HepG2 (cell line): ENCODE measurements around the gene C4orf33. TPM values are rescaled to one million over a fixed set of nuclear protein-coding genes. Genes with fewer than 3 reads are reported as not detected.

ENCODE experiments used
- ATAC-seq: fragments of 200-7000 bp; cut with Tn5 transposase; 3 replicates; pipeline ENCODE4 v1.9.1; 2020; ENCODE audit warnings: mild to moderate bottlenecking, moderate library complexity
- BruUV-seq: library from RNA; stranded (reverse); fragments of 400-500 nt; replicated peaks from 2 replicates; lab custom pipeline; 2021; lab: Mats Ljungman, UMichigan
- CTCF ChIA-PET: fragments of 300-600 bp; formaldehyde crosslinking; extraction: SDS; loops from one replicate; lab custom pipeline; 2021; ENCODE audit warnings: low total read pairs, inconsistent platforms, low intra/inter-chr PET ratio; lab: Yijun Ruan, JAX
- POLR2A ChIA-PET: fragments of 350-600 bp; sonication (Branson Sonifier 250); formaldehyde crosslinking; loops from one replicate; lab custom pipeline; 2020; ENCODE audit warnings: antibody characterized with exemption, inconsistent platforms; lab: Yijun Ruan, JAX
- DNase-seq: peaks from one replicate; pipeline ENCODE4 v3.0.0-alpha.2; 2015; ENCODE audit warnings: low spot score
- FAIRE-seq: peaks from 3 replicates; lab custom pipeline; 2011; peaks lifted over from hg19 to GRCh38; lab: Jason Lieb, UNC
- H2AFZ ChIP-seq: one replicate; pipeline ENCODE4 v1.6.1; 2011; ENCODE audit warnings: low read length, inconsistent platforms
- H3K27ac ChIP-seq: fragments of 300-600 bp; 3 replicates; pipeline ENCODE4 v1.8.0; 2011; ENCODE audit warnings: mixed run types, mild to moderate bottlenecking, mixed read lengths, low read length, inconsistent platforms; ENCODE audit not compliant: insufficient read depth; ENCODE audit errors: extremely low read length
- H3K27me3 ChIP-seq, 2 experiments: fragments of 200-600 bp in 1 of 2; 2 replicates in 1 of 2; 3 replicates in 1 of 2; pipeline versions ENCODE4 v1.6.0 to v1.8.0; 2011; ENCODE audit warnings: low read length in 2 of 2, mild to moderate bottlenecking in 2 of 2, moderate library complexity in 2 of 2, inconsistent platforms in 1 of 2; ENCODE audit not compliant: insufficient read depth in 2 of 2, control insufficient read depth in 1 of 2
- H3K36me3 ChIP-seq, 2 experiments: fragments of 200-600 bp in 1 of 2; replicated peaks in 1 of 2; 2 replicates in 1 of 2; 3 replicates in 1 of 2; pipeline versions ENCODE4 v1.5.1 to v1.8.0; 2011; ENCODE audit warnings: low read length in 2 of 2, inconsistent platforms in 1 of 2; ENCODE audit not compliant: insufficient read depth in 2 of 2, control insufficient read depth in 1 of 2
- H3K4me1 ChIP-seq: 2 replicates; pipeline ENCODE4 v1.5.1; 2012; ENCODE audit warnings: low read length, inconsistent platforms; ENCODE audit not compliant: insufficient read depth
- H3K4me2 ChIP-seq: 2 replicates; pipeline ENCODE4 v1.6.0; 2011; ENCODE audit warnings: low read depth, low read length, inconsistent platforms
- H3K4me3 ChIP-seq, 3 experiments: fragments of 200-600 bp in 1 of 3; sonication (generic), shearing (Covaris generic) in 1 of 3; replicated peaks in 1 of 3; 2 replicates each; pipeline ENCODE4 v1.5.1; 2011 to 2016; ENCODE audit warnings: low read length in 3 of 3, inconsistent platforms in 2 of 3, low read depth in 2 of 3, mild to moderate bottlenecking in 2 of 3, control low read depth in 1 of 3, mixed read lengths in 1 of 3; ENCODE audit not compliant: insufficient read depth in 1 of 3
- H3K79me2 ChIP-seq: one replicate; pipeline ENCODE4 v1.6.1; 2011; ENCODE audit warnings: low read length, inconsistent platforms; ENCODE audit not compliant: insufficient read depth
- H3K9ac ChIP-seq: 2 replicates; pipeline ENCODE4 v1.6.0; 2011; ENCODE audit warnings: mild to moderate bottlenecking, low read depth, low read length, inconsistent platforms; ENCODE audit not compliant: insufficient read depth
- H3K9me3 ChIP-seq: 2 replicates; pipeline ENCODE4 v1.5.1; 2012; ENCODE audit warnings: mild to moderate bottlenecking, low read length
- H4K20me1 ChIP-seq: 2 replicates; pipeline ENCODE4 v1.6.0; 2011; ENCODE audit warnings: inconsistent platforms, mild to moderate bottlenecking, low read length, moderate library complexity; ENCODE audit not compliant: insufficient read depth
- ARNT ChIP-seq: fragments of 450-650 bp; IDR thresholded peaks from 2 replicates; pipeline ENCODE4 v1.6.1; 2017
- KDM1A ChIP-seq: IDR thresholded peaks from 2 replicates; pipeline ENCODE4 v1.6.1; 2016; ENCODE audit warnings: missing compliant biosample characterization
- NBN ChIP-seq: fragments of 450-650 bp; conservative IDR thresholded peaks from 2 replicates; pipeline ENCODE4 v1.6.1; 2017
- NCOA5 ChIP-seq: sonication (generic); formaldehyde crosslinking; IDR thresholded peaks from 2 replicates; pipeline ENCODE4 v1.4.0; 2020; ENCODE audit warnings: missing genetic modification reagents
- ZNF12 ChIP-seq: sonication (generic); formaldehyde crosslinking; IDR thresholded peaks from 2 replicates; pipeline ENCODE4 v1.5.0; 2020; ENCODE audit warnings: missing genetic modification reagents
- ZNF121 ChIP-seq: sonication (generic); formaldehyde crosslinking; IDR thresholded peaks from 2 replicates; pipeline ENCODE4 v1.5.0; 2020; ENCODE audit warnings: mild to moderate bottlenecking, missing genetic modification reagents
- ZNF224 ChIP-seq: sonication (generic); formaldehyde crosslinking; IDR thresholded peaks from 2 replicates; pipeline ENCODE4 v1.5.0; 2020; ENCODE audit warnings: mild to moderate bottlenecking, missing genetic modification reagents
- ZNF563 ChIP-seq: sonication (generic); formaldehyde crosslinking; IDR thresholded peaks from 2 replicates; pipeline ENCODE4 v1.8.0; 2022; ENCODE audit warnings: mild to moderate bottlenecking, moderate library complexity, missing genetic modification reagents
- ZNF709 ChIP-seq: sonication (generic); formaldehyde crosslinking; IDR thresholded peaks from 2 replicates; pipeline ENCODE4 v1.5.0; 2020; ENCODE audit warnings: mild to moderate bottlenecking, missing genetic modification reagents
- ZNF713 ChIP-seq: sonication (generic); formaldehyde crosslinking; IDR thresholded peaks from 2 replicates; pipeline ENCODE4 v1.4.0; 2020; ENCODE audit warnings: mild to moderate bottlenecking, missing genetic modification reagents
- WGBS: methylation state at CpG from one replicate; pipeline ENCODE4 v1.1.6; 2017; ENCODE audit warnings: low lambda C conversion rate; 5-methylcytosine and 5-hydroxymethylcytosine counted together
- in situ Hi-C: cut with HindIII; loops from 2 replicates; pipeline ENCODE4 v1.10.0; 2017; ENCODE audit warnings: low pct_unique_long_range_greater_than_20kb; ENCODE audit not compliant: extremely low pct_ligation_motif_present
- intact Hi-C: fragments of 100-400 bp; cut with micrococcal nuclease; formaldehyde crosslinking; loops from one replicate; pipeline ENCODE4 v1.10.0; 2022; ENCODE audit not compliant: unreplicated experiment
- polyA plus RNA-seq, 8 experiments: library from polyadenylated mRNA; depleted of rRNA in 3 of 8; stranded (reverse) in 7 of 8; unstranded in 1 of 8; fragments of >200 nt; fragmentation: Illumina TruSeq in 4 of 8; extraction: Trizol in 4 of 8; gene quantifications; 2 replicates each; pipeline versions ENCODE4 v1.2.1 to v1.2.3, GENCODE V29; 2011 to 2016; ENCODE audit warnings: low read depth in 4 of 8, missing spikeins in 1 of 8, mixed read lengths in 1 of 8; ENCODE audit not compliant: insufficient read depth in 1 of 8
- total RNA-seq, 5 experiments: library from RNA; depleted of rRNA; stranded (reverse); fragments of >200 nt; fragmentation: Illumina TruSeq; extraction: Trizol; gene quantifications; 2 replicates each; pipeline ENCODE4 v1.2.3, GENCODE V29; 2016; ENCODE audit warnings: low read depth in 1 of 5
- TF ChIP-seq, protein P1 (sequence below): IDR thresholded peaks from 2 replicates; pipeline ENCODE4 v1.6.1; 2016

C4orf33 gene
- total and polyA plus RNA-seq, 2 of the 13 experiments (the other 11 are each of a cell fraction or from before 2014, with no cell fraction given), result 2.8 to 3.3 TPM

DNA sequence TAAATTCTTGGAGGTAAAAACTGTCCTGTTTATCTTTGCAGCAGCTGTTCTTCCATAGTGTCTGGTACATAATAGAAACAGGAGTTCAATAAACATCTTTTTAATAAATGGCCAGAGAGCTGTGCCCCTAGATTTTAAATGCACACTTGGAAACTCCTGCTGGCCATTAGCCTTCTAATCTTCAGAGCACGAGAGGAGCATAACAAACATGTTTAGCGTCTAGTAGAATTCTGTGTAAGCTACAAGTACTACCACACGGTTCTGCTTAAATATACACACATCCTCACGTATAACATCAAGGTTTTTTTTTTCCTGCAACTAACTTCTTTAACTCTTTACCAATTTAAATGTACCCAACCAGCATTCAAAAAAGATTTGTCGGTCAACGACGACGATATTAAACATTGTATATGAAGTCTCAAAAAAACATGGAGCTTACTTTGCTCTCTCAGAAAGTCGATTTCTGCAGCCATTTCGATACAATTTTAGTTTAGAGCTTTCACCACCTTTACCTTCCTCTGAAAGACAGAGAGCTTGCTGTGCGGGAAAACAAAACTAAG, 3.2 kb upstream of the C4orf33 start:
- Histone ChIP-seq H2AFZ (peak overlapping the region; percentile 88), H3K79me2 (peaks cover 5% of the 10 kb centered on the region), H3K27me3 (no peaks in the 10 kb centered on the region; a peak in 1 of 5 replicates), H3K4me1 (peaks cover 50% of the 10 kb centered on the region), H3K36me3 (no peaks in the 10 kb centered on the region), H3K4me2 (peak overlapping the region; percentile 77), H3K4me3 (peak overlapping the region; percentile 70 to 94 (median 81)), H3K9ac (peak overlapping the region; percentile 80), H4K20me1 (no peaks in the 10 kb centered on the region), H3K27ac (peak overlapping the region; percentile 79), H3K9me3 (no peaks in the 10 kb centered on the region)
- WGBS, result 0% methylated on average over 10 of the region's 11 CpGs
- TF ChIP-seq ZNF713 (CRISPR knock-in tag) (no peak), NBN (no peak), NCOA5 (CRISPR knock-in tag) (no peak), KDM1A (no peak), ZNF563 (no peak), ZNF121 (CRISPR knock-in tag) (no peak), ZNF12 (no peak), ARNT (no peak), ZNF224 (CRISPR knock-in tag) (no peak), ZNF709 (CRISPR knock-in tag) (no peak)
- TF ChIP-seq, protein P1, sequence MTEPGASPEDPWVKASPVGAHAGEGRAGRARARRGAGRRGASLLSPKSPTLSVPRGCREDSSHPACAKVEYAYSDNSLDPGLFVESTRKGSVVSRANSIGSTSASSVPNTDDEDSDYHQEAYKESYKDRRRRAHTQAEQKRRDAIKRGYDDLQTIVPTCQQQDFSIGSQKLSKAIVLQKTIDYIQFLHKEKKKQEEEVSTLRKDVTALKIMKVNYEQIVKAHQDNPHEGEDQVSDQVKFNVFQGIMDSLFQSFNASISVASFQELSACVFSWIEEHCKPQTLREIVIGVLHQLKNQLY, result no peak
- intact Hi-C loops, result loop anchor here (5.0 to 10.0 kb wide), 2 partner anchors 50 to 228 kb away; no protein-coding TSS in a partner anchor
- DNase-seq (no peak), ATAC-seq (peak; percentile 13; the same call in 2 of the 3 replicates), FAIRE-seq (no peak)
- ChIA-PET CTCF (no interaction called here), POLR2A (interaction anchor here (1.1 kb wide), 1 partner anchor 9 kb away, joined by 4 read pairs; no protein-coding TSS in a partner anchor)
- BruUV-seq, result TSS peak; percentile 75
- in situ Hi-C loops, result no loop called here
